Measurements from ENCODE around the gene CA10. TPM values are rescaled to one million over a fixed set of nuclear protein-coding genes. Genes with fewer than 3 reads are reported as not detected.

CA10 gene
- total and polyA plus RNA-seq, 2 donors (not counting 3 experiments of a cell fraction or from before 2014, with no cell fraction given): not detected

- BruUV-seq (replicated peaks): no TSS peak
- no peaks in the 10 kb centered on the region for H3K9me1 ChIP-seq (replicated peaks; ENCODE audit: control insufficient read depth, extremely low read depth, insufficient read depth, low read length)
- no peak overlapping the region for H2AFZ ChIP-seq (ENCODE audit: low read depth, low read length)
- no peaks in the 10 kb centered on the region for H3K36me3 ChIP-seq (ENCODE audit: control insufficient read depth in 2 of 2, extremely low read depth in 1 of 2, insufficient read depth in 2 of 2, low read length in 2 of 2)
- no peak overlapping the region for H3K27ac ChIP-seq (ENCODE audit: insufficient read depth, low read depth, low read length)
- no peak for FAIRE-seq
- no peak for DNase-seq (ENCODE audit: low read depth, low spot score)
- H3K79me2 ChIP-seq (ENCODE audit: control insufficient read depth, insufficient read depth, low read length): no peaks in the 10 kb centered on the region
- H3K27me3 ChIP-seq (ENCODE audit: control insufficient read depth in 2 of 2, insufficient read depth in 2 of 2, low read length in 2 of 2): no peaks in the 10 kb centered on the region
- no peaks in the 10 kb centered on the region for H3K9me3 ChIP-seq (replicated peaks; ENCODE audit: control insufficient read depth, insufficient read depth, low read length)
- H3K4me1 ChIP-seq (ENCODE audit: control insufficient read depth, extremely low read depth, insufficient read depth, low read length): no peaks in the 10 kb centered on the region
- dilution Hi-C loops (cut with MboI; ENCODE audit: extremely low pct_ligation_motif_present, low sequenced_read_pairs): no loop called here
- no peak overlapping the region for H3K4me2 ChIP-seq (ENCODE audit: insufficient read depth, low read length)
- no peak overlapping the region for H3K9ac ChIP-seq (replicated peaks; ENCODE audit: extremely low read depth, insufficient read depth, low read length)
- no peak overlapping the region for H3K4me3 ChIP-seq (replicated peaks in 1 of 3; ENCODE audit: insufficient read depth in 1 of 3, low read depth in 1 of 3, low read length in 3 of 3)
- CTCF ChIA-PET: no interaction called here
- intact Hi-C loops (cut with micrococcal nuclease): no loop called here
- H4K20me1 ChIP-seq (replicated peaks; ENCODE audit: control insufficient read depth, extremely low read depth, insufficient read depth, low read length): no peaks in the 10 kb centered on the region
- no peak for TF ChIP-seq MYC (IDR thresholded peaks at IDR 0.05; ENCODE audit: low read depth, low read length)
- TF ChIP-seq EZH2 (IDR thresholded peaks at IDR 0.05; ENCODE audit: borderline replicate concordance, low read depth, low read length, severe bottlenecking): no peak
- no peak for TF ChIP-seq POLR2A (IDR thresholded peaks at IDR 0.05; ENCODE audit: low read depth, low read length)
- no peak for TF ChIP-seq CTCF (IDR thresholded peaks at IDR 0.05; ENCODE audit: extremely low read depth in 1 of 2, insufficient read depth in 1 of 2, low read depth in 1 of 2, low read length in 2 of 2)
- TF ChIP-seq GATA2 (IDR thresholded peaks at IDR 0.05; ENCODE audit: insufficient read depth, insufficient read length, low read depth, low read length): no peak
- TF ChIP-seq POLR2AphosphoS5 (IDR thresholded peaks at IDR 0.05; ENCODE audit: insufficient read depth, low read depth, low read length): no peak
- no peak for TF ChIP-seq MAX (IDR thresholded peaks at IDR 0.05; ENCODE audit: insufficient read depth, insufficient read length)
- no peak for TF ChIP-seq JUN (IDR thresholded peaks at IDR 0.05; ENCODE audit: borderline replicate concordance, insufficient read depth, insufficient read length, low read depth)
- no peak for TF ChIP-seq FOS (IDR thresholded peaks at IDR 0.05; ENCODE audit: borderline replicate concordance, insufficient read depth, low read length)
- POLR2A ChIA-PET: no interaction called here
Measured at GRCh38 chr17:51608251-51608933, 550.1 kb downstream of the CA10 start.
